Hematopoietic multipotent progenitor cell treated with erythropoietin and hydrocortisone succinate and interleukin-3 and kit ligand, for 17 days (in vitro differentiated cells): ENCODE measurements around the gene TPRA1.
A peak's percentile ranks its signal among the peaks of the same experiment; 100 is the strongest.

Experiments used
- DNase-seq: peaks from one replicate; pipeline ENCODE4 v3.0.0-alpha.2; 2015; ENCODE audit warnings: low spot score

TPRA1 gene

DNA sequence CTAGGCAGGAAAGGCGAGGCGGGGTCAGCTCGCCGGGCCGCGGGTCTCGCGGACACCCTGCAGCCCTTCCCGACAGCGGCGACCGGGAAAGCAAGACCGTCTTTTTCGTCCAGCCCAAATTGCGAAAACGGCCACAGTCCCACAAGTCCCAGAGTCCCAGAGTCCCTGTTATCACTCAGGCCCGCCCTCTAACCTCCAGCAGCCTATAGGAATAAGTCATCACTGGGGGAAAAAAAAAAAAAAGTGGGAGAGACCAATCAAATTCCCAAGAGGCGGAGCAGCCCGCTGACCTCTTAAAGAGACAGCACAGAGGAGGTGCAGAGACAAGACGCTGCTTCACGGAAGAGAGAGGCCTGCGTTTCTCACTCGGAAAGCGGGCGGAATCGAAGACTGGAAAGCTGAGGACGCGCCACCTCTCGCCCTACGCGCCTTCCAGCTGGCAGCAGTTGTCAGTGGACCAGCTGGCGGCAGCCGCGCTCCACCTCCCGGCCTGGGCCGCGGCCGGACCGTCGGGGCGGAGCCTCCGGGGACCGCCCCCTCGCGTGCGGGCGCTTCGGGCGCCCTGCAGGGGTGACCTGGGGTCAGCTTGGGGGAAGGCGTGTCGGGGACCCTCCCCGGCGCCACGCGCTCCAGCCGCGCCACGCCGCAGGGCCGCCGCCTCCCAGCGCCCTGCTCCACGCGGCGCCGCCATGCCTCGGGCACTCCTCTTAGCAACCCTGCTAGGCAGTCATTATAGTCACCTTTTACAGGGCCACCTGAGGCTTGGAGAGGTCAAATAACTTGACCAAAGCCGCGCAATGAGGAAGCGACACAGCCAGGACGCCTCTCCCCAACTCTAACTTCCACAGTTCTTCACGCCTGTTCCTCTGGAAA, at the start of gene TPRA1:
Gene TPRA1 (minus strand): TSS at position 141 of the 873 bp plus-strand sequence. CDS start 10,587 bp downstream, outside the sequence.
- peak; percentile 97 for DNase-seq

DNA sequence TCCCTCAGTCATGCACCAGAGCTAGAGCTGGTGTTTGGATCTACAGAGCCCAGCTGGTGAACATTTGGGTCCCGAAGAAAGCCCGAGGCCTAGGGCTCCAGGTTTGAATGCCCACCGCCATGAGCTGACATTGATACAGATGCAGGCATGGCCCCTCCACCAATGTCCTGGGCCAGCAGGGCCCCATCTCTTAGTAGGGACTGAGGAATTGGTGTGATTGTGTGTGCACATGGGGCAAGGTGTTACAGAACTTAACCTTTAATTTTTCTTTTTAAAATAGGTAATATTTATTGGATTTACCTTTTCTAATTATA, 49.5 kb upstream of the TPRA1 start:
- no peak for DNase-seq

DNA sequence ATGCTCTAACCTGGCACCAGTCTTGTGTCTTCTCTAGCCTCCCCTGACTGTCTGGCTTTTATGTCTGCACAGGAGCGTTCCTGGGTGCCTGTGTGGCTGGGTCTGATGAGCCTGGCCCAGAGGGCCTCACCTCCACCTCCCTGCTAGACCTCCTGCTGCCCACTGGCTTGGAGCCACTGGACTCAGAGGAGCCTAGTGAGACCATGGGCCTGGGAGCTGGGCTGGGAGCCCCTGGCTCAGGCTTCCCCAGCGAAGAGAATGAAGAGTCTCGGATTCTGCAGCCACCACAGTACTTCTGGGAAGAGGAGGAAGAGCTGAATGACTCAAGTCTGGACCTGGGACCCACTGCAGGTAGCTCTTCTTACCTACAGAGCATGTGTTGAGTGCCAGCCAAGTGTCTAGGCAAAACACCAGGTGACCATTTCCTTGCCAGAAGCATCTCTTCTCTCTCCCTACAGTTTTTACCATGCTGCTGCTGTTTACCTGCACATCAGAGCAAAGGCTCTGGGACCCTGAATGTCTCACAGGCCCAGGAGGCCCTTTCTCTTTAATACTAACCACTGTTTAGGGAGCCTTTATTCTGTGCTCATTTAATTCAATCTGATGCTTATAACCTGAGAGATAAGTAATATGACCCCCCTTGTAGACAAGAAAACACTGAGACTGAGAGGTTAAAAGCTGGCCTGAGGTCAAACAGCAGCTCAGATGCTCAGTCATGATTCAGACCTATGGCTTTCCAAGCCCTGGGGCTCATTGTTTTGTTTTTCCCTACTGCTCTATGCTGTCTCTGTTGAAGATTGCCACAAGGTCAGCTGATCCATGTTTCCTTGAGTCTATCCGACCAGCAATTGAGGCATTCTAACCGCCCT, 48.9 kb upstream of the TPRA1 start:
- no peak for DNase-seq

DNA sequence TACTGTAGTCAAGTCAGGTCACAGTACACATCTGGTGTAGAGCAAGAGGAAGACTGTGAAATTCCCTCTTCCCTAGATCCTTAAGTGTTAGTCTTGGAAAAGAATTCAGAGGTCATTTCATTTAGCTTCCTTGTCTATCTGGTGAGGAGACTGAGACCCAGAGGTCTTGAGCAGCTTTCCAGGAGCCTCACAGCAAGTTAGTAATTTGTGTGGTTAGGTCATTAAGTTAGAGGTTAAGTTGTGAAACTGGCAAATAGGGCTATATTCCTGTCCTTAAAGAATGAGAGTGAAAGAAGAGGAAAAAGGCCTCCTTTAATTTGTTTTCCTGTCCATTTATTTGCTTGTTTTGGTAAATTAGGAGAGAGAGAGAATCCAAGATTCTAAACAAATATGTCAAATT, 47.4 kb upstream of the TPRA1 start:
- no peak for DNase-seq

DNA sequence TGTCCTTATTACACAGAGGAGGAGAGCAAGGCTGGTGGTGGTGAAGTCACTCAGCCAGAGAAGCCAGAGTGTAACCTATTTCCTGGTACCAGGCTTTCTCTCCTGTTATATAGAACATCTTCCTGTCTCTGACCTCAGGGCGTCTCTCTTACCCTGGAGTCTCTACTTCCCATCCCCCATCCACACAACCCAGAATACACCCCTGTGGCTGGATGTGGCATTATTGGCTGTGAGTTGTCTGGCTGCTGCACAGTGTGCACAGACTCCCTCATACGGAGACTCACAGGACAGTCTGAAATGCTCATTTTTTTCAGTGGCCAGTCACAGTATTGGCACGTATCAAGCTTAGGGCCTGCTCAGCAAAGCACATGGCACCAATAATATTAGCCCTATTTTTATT, 47.0 kb upstream of the TPRA1 start:
- no peak for DNase-seq

DNA sequence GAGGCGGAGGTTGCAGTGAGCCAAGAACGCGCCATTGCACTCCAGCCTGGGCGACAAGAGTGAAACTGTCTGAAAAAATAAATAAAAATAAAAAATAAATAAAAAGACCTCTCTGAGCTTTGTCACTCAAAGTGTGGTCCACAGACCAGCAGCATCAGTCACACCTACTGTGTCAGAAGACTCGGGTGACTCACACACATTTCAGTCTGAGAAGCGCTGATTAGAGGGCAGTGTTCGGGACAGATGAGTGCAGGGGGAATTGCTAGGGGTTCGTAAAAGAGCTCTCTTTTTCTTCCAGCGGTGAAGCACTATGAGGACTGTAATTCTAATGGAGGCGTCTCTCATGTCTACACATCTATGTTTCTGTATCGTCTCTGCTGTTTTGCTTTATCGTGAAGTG, 44.1 kb upstream of the TPRA1 start:
- no peak for DNase-seq

DNA sequence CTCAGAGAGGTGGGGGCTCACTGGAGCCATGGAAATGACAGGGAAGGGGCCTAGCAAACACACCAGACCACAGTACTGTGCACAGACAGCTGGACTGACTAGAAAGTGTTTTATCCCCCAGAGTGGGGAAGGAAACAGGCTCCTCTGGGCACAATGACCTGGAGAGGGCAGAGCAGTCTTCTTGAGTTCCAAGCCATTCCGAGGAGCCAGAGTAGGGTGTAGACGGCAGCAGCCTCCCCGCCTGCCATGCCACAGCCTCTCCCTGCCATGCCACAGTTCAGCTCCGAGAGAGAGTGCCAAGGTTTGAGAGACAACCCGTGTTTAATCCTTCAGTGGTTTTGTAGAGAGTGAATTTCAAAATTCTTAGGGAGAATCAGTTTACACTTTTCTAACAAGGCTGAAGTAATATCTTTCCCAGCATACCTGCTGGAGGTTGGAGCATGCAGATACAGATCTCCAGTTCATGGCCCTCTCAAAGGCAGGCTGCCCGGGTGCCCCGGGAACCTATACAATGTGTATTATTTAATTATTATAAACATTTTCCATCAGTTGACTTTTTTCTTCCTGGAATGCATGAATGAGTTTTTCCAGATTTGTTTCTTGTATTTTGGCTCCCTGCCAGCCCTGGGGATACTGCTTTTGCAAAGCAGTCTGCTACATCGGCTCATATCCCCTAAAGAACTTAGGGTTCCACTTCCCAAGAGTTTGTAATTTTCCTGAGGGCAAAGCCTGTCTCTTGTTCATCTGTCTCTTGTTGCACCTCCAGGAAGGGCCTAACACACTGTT, 41.7 kb upstream of the TPRA1 start:
- DNase-seq: no peak

DNA sequence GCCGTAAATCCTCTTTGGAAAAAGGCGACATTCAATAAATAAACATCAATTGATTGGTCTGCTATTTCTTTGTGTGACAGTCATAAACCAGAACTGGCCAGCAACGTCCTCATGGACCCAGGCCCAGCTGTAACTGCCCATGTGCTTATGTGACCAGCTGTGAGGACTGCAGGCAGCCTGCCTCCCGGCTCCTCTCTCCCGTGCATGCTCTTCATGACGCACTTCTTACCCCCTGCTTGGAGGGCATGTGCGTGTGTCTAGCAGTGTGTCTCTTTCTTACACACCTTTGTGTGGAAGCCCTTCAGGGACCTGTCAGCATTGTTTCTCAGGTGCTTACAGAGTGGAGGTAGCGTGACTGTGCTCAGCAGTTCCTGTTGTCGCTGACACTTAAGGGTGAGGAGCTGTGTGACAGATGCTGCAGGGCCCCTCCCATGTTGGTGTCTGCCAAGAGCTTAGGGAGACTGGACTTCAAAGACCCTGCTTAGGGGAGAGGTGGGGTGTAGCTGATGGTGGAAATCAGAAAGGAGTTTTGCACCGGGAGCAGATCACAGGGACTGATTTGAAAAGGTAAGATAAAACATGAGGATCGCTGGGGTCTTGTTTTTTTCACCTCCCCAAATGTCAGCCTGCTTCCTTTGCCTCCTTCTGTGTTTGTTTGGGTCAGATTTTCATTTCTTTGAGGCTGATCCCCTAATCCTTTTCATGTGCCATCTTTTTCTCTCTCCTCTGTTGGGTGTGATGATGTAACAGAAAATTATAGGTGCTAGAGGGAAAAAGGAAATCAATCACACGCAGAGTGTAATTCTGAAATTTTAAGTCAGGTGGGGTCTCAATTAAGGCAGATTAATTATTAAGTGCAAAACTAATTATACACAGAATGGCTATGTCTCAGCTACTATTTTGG, 40.5 kb upstream of the TPRA1 start:
- no peak for DNase-seq

DNA sequence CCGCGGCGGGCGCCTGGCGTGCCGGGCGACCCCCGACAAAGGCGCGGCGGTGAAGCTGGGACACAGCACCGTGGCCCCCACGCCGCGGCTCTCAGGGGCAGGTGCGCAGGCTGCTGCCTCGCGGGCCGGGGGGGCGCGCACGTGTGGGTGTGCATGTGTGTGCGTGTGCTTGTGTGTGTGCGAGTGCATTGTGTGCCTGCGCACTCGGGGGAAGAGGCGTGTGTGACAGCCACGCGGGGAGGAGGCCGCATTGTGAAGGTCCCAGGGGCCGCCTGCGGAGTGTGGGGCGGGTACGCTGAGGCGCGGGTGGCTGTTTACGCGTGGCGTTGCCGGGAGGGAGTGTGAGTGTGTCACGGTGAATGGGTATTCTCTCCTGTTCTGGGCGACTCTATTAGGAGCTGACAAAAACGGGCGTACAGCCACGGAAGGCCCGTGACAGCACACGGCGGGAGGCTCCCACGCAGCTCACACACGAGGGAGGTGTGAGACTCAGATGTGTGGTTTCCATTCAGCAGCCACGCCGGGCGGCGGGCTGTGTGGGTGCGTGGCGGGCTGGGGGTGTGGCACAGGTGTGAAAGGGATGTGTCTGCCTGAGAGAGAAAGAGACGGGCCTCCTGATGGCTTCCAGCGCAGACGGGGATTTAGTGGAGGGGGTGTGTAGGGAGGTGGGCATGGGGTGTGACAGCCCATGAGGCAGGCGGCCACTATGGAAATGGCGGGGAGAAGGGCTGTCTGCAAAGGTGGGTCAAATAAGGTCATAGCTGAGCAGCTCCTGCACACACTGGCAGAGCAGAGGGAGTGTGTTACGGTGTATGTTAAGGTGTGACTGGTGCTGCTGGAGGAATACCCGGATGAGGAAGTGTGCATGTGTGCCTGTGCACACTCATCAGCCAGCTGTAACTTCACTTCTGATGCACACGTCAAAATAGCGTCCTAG, 39.2 kb upstream of the TPRA1 start:
- DNase-seq: no peak

DNA sequence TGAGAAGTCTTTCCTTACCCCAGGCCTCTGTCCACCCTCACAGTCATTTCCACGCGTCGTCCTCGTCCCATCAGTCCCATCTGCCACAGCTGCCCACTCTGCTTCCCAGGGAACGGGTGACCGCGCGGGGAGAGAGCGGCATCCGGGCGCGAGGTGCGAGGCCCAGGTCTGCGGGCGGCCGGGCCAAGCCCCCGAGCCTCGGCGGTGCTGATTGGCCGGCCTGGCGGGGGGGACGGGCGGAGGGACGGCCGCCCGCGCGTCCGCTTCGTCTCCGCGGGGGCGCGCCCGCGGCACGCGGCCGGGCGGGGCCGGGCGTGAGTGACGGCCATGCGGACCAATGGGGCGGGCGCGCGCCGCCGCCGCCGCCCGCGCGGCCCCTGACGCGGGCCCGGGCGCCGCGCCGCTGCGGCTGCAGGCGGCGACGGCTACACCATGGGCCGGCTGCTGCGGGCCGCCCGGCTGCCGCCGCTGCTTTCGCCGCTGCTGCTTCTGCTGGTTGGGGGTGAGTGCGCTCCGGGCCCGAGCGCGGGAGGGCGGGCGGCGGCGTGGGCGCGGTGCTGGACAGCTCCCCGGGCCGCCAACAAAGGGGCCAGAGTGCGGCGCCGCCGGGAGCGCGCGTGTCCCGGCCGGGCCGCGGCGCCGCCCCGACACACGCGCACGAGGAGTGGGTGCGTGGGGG, 38.4 kb upstream of the TPRA1 start, which contains the start of gene PODXL2:
Gene PODXL2 (plus strand): TSS at position 398 of the 679 bp plus-strand sequence. CDS start 35 bp downstream, at position 433.
- no peak for DNase-seq

DNA sequence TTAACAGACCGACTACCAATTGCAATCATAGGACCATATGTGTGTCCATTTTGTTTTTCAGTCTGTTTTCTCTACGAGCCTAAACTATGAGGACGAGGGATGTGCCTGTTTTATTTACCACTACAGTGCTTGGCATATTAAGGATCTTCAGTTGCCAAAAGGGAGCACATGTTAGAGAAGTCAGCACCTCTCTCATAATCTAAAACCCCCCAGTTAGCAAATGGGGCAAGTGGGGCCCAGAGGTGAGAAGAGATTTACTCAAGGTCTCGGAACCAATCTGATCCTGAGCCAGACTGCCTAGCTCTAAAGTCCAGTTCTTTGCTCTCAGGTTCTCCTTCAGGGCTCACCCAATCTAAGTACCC, 37.9 kb upstream of the TPRA1 start:
- no peak for DNase-seq

DNA sequence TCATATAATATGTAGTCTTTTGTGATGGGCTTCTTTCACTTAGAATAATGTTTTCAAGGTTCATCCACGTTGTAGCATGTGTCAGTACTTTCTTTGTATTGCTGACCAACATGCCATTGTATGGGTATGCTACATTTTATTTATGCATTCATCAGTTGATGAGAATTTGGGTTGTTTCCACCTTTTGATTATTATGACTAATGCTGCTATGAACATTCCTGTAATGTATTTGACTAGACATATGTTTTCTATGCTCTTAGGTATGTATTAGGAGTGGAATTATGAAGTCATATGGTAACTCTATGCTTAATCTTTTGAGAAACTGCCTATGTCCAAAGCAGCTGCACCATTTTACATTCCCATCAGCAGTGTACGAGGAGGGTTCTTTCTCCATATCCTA, 35.3 kb upstream of the TPRA1 start:
- DNase-seq: no peak

DNA sequence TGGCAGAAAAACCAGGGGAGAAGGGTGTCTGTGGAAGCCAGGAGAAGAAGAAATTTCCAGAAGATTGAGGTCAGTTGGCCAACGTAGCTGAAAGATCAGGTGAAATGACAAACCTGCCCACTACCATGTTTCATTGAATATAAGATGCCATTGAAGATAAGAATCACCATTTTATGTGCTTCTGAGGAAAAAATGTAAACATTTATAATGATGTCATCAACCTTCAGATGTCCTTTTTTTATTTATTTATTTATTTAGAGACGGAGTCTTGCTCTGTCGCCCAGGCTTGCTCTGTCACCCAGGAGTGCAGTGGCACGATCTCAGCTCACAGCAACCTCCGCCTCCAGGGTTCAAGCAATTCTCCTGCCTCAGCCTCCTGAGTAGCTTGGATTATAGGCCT, 33.5 kb upstream of the TPRA1 start:
- no peak for DNase-seq

DNA sequence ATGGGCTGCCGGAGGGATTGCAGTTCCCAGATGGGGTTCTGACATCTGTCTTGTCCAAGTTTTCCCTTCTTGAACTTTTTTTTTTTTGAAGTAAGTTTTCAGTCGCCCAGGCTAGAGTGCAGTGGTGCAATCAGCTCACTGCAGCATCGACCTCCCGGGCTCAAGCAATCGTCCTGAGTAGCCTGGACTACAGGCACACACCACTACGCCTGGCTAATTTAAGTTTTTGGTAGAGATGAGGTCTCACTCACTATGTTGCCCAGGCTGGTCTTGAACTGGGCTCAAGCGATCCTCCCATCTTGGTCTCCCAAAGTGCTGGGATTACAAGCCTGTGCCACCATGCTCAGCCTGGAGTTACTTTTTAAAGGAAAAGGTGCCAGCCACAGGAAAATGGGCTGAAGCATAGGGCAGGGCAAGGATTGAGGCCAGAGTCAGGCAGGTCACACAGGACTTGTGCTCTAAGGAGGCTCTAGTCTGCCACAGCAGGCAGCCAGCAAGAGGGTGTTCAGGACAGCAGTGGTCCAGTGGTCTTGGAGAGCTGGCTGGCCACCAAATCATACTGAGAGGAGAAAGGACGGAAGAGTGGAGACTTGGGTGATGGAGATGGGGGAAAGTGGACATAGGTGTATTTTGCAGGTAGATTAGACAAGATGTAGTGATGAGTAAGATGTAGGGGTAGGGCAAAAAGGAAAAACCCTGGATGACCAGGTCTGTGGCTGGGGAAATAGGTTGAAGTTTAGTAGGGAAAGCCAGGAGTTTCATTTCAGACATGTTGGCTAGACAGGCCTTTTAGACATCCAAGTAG, 32.4 kb upstream of the TPRA1 start:
- DNase-seq: no peak

DNA sequence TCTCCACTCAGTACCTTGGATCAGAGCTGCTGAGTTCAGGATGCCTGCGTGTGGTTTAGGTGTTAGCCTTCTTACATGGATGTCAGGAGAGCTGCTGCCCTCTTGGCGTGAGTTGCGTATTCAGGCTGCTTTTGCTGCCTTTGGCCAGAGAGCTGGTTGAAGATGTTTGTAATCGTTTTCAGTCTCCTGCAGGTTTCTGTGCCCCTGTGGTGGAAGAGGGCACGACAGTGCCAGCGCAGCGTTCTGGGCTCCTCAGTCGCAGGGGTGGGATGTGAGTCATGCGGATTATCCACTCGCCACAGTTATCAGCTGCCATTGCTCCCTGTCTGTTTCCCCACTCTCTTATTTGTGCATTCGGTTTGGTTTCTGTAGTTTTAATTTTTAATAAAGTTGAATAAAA, 31.5 kb upstream of the TPRA1 start:
- no peak for DNase-seq

DNA sequence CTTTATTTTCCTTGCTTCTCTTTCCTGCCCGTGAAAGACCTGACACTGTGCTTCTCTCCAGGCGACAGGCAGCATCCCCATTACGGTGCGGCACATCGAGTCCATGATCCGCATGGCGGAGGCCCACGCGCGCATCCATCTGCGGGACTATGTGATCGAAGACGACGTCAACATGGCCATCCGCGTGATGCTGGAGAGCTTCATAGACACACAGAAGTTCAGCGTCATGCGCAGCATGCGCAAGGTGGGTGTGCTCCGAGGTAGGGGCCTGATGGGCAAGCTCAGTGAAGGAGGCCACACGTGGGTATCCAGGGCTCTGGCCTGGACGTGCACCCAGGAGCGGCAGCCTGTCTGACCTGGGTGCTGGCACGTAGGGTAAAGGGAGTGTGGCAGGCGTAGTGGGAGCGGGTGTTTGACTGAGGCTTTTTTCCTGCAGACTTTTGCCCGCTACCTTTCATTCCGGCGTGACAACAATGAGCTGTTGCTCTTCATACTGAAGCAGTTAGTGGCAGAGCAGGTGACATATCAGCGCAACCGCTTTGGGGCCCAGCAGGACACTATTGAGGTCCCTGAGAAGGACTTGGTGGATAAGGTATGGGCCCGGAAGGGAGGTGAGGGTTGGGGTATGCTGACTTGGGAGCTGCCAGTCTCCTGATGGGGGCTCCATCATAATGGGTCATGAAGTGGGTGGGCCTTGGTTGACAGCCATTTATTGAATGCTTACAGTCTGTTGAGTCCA, 30.3 kb upstream of the TPRA1 start:
- no peak for DNase-seq

DNA sequence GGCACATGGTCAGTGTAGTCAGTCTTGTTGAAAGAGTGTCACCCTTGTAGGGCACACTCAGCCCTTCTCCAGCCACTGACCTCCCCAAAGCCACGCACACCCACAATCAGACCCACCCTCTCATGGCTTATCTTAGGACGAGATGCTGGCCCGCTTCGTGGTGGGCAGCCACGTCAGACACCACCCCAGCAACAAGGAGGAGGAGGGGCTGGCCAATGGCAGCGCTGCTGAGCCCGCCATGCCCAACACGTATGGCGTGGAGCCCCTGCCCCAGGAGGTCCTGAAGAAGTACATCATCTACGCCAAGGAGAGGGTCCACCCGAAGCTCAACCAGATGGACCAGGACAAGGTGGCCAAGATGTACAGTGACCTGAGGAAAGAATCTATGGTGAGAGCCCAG, 28.4 kb upstream of the TPRA1 start:
- no peak for DNase-seq
